Measurements from ENCODE around the gene RNF5. TPM values are rescaled to one million over a fixed set of nuclear protein-coding genes. Genes with fewer than 3 reads are reported as not detected.

Gene RNF5
- polyA plus RNA-seq, 4 donors = 95.7 to 113 (median 106) TPM

Other genes starting within 250 kb of the RNF5 start
- gene CFB, start 232.3 kb upstream of the RNF5 start, polyA plus RNA-seq (ENCODE audit: insufficient read length in 4 of 4) = 10 to 100 TPM in 1 of 4 donors, 1 to 10 TPM in 3; 6.5 to 22.2 (median 7.1) TPM
- gene NELFE, start 219.4 kb upstream of the RNF5 start, polyA plus RNA-seq (ENCODE audit: insufficient read length in 4 of 4) = 100 to 1,000 TPM in 1 of 4 donors, 10 to 100 TPM in 3; 88.5 to 105 (median 91.7) TPM
- gene SKIC2, start 219.2 kb upstream of the RNF5 start, polyA plus RNA-seq (ENCODE audit: insufficient read length in 4 of 4) = 10 to 100 TPM; 36.4 to 56.9 (median 45.8) TPM
- 10 to 100 TPM; 22.9 to 42.2 (median 32.9) TPM for gene DXO, start 206.3 kb upstream of the RNF5 start, polyA plus RNA-seq (ENCODE audit: insufficient read length in 4 of 4)
- 10 to 100 TPM; 11.9 to 24.1 (median 15.8) TPM for gene C4A, start 196.3 kb upstream of the RNF5 start, polyA plus RNA-seq (ENCODE audit: insufficient read length in 4 of 4)
- 10 to 100 TPM; 10.7 to 24.8 (median 17.0) TPM for gene C4B, start 163.6 kb upstream of the RNF5 start, polyA plus RNA-seq (ENCODE audit: insufficient read length in 4 of 4)
- 1 to 10 TPM in 2 of 4 donors, under 1 TPM in 2; 0.61 to 1.4 (median 1.1) TPM for gene CYP21A2, start 140.0 kb upstream of the RNF5 start, polyA plus RNA-seq (ENCODE audit: insufficient read length in 4 of 4)
- 1 to 10 TPM; 2.7 to 4.9 (median 4.9) TPM for gene TNXB, start 69.1 kb upstream of the RNF5 start, polyA plus RNA-seq (ENCODE audit: insufficient read length in 4 of 4)
- gene ATF6B, start 50.2 kb upstream of the RNF5 start, polyA plus RNA-seq (ENCODE audit: insufficient read length in 4 of 4) = 100 to 1,000 TPM in 1 of 4 donors, 10 to 100 TPM in 3; 88.4 to 123 (median 95.4) TPM
- gene FKBPL, start 48.1 kb upstream of the RNF5 start, polyA plus RNA-seq (ENCODE audit: insufficient read length in 4 of 4) = 1 to 10 TPM; 6.3 to 9.6 (median 7.7) TPM
- 1 to 10 TPM; 2.2 to 4.4 (median 3.1) TPM for gene PRRT1, start 26.5 kb upstream of the RNF5 start, polyA plus RNA-seq (ENCODE audit: insufficient read length in 4 of 4)
- gene PPT2, start 24.3 kb upstream of the RNF5 start, polyA plus RNA-seq (ENCODE audit: insufficient read length in 4 of 4) = 10 to 100 TPM; 27.9 to 50.9 (median 36.7) TPM
- 10 to 100 TPM; 12.0 to 46.0 (median 32.2) TPM for gene EGFL8, start 13.8 kb upstream of the RNF5 start, polyA plus RNA-seq (ENCODE audit: insufficient read length in 4 of 4)
- 100 to 1,000 TPM in 3 of 4 donors, 10 to 100 TPM in 1; 93.4 to 114 (median 104) TPM for gene AGPAT1, start 2.3 kb upstream of the RNF5 start, polyA plus RNA-seq (ENCODE audit: insufficient read length in 4 of 4)
- 10 to 100 TPM; 10.8 to 37.0 (median 20.3) TPM for gene AGER, start 5.8 kb downstream of the RNF5 start, polyA plus RNA-seq (ENCODE audit: insufficient read length in 4 of 4)
- gene PBX2, start 11.8 kb downstream of the RNF5 start, polyA plus RNA-seq (ENCODE audit: insufficient read length in 4 of 4) = 100 to 1,000 TPM; 150 to 221 (median 179) TPM
- gene GPSM3, start 14.2 kb downstream of the RNF5 start, polyA plus RNA-seq (ENCODE audit: insufficient read length in 4 of 4) = 10 to 100 TPM in 3 of 4 donors, 1 to 10 TPM in 1; 9.5 to 12.0 (median 11.3) TPM
- gene NOTCH4, start 45.7 kb downstream of the RNF5 start, polyA plus RNA-seq (ENCODE audit: insufficient read length in 4 of 4) = 10 to 100 TPM; 14.9 to 30.8 (median 18.4) TPM
- under 1 TPM in 1 of 4 donors, not detected in 3; 0.24 TPM for gene TSBP1, start 193.5 kb downstream of the RNF5 start, polyA plus RNA-seq (ENCODE audit: insufficient read length in 4 of 4)
- gene BTNL2, start 228.8 kb downstream of the RNF5 start, polyA plus RNA-seq (ENCODE audit: insufficient read length in 4 of 4) = 1 to 10 TPM in 2 of 4 donors, under 1 TPM in 2; 0.14 to 1.8 (median 0.85) TPM

Measured in left renal cortex interstitium (tissue), 4 donors.